SK-N-SH (cell line): ENCODE results near the gene LYL1. TPM values are rescaled to one million over a fixed set of nuclear protein-coding genes. Genes with fewer than 3 reads are reported as not detected.

ENCODE experiments used
- CTCF ChIA-PET: fragments of 300-600, 350-600 bp; formaldehyde crosslinking; extraction: SDS; loops from one replicate; lab custom pipeline; 2021; lab: Yijun Ruan, JAX
- POLR2A ChIA-PET: fragments of 350-600 bp; sonication (Branson Sonifier 250); formaldehyde crosslinking; extraction: SDS; loops from one replicate; lab custom pipeline; 2020; ENCODE audit warnings: antibody characterized with exemption, inconsistent platforms; lab: Yijun Ruan, JAX
- DNase-seq: peaks from one replicate; pipeline ENCODE4 v3.0.0; 2012
- H2AFZ ChIP-seq: fragments of 200-600 bp; sonication (generic); 2 replicates; pipeline ENCODE4 v1.8.1; 2016; ENCODE audit warnings: antibody characterized with exemption, mild to moderate bottlenecking, low read depth
- H3F3A ChIP-seq: fragments of 200-600 bp; sonication (generic); replicated peaks from 2 replicates; pipeline ENCODE3; 2016; ENCODE audit warnings: antibody characterized with exemption, mild to moderate bottlenecking; ENCODE audit not compliant: insufficient read depth
- H3K27ac ChIP-seq, 2 experiments: fragments of 200-500 bp in 1 of 2; fragments of 200-600 bp in 1 of 2; sonication (Bioruptor generic) in 1 of 2; sonication (generic), shearing (Covaris generic) in 1 of 2; 2 replicates each; pipeline versions ENCODE4 v1.5.1 to v1.6.1; 2014 to 2016; ENCODE audit warnings: low read depth in 2 of 2, inconsistent platforms in 1 of 2, low read length in 1 of 2, mild to moderate bottlenecking in 1 of 2, mixed read lengths in 1 of 2
- H3K27me3 ChIP-seq: fragments of 200-600 bp; sonication (generic), shearing (Covaris generic); 2 replicates; pipeline ENCODE4 v1.6.1; 2016; ENCODE audit warnings: mixed run types; ENCODE audit not compliant: insufficient read depth
- H3K36me3 ChIP-seq, 2 experiments: fragments of 200-500 bp in 1 of 2; fragments of 200-600 bp in 1 of 2; sonication (Bioruptor generic) in 1 of 2; sonication (generic) in 1 of 2; replicated peaks in 1 of 2; 2 replicates each; pipeline versions ENCODE3 to v1.5.1; 2014 to 2016; ENCODE audit warnings: low read length in 1 of 2, mild to moderate bottlenecking in 1 of 2; ENCODE audit not compliant: insufficient read depth in 2 of 2, control insufficient read depth in 1 of 2
- H3K4me1 ChIP-seq, 2 experiments: fragments of 200-500 bp in 1 of 2; fragments of 200-600 bp in 1 of 2; sonication (Bioruptor generic) in 1 of 2; sonication (generic), shearing (Covaris generic) in 1 of 2; 2 replicates each; pipeline versions ENCODE4 v1.5.1 to v1.6.1; 2014 to 2016; ENCODE audit warnings: low read depth in 1 of 2, low read length in 1 of 2, mixed run types in 1 of 2; ENCODE audit not compliant: insufficient read depth in 2 of 2, control insufficient read depth in 1 of 2
- H3K4me2 ChIP-seq: fragments of 200-600 bp; sonication (generic), shearing (Covaris generic); 2 replicates; pipeline ENCODE4 v1.6.1; 2017; ENCODE audit warnings: mixed run types
- H3K4me3 ChIP-seq, 2 experiments: fragments of 200-500 bp in 1 of 2; fragments of 200-600 bp in 1 of 2; sonication (Bioruptor generic) in 1 of 2; sonication (generic), shearing (Covaris generic) in 1 of 2; 2 replicates each; pipeline versions ENCODE4 v1.5.1 to v1.8.1; 2014 to 2016; ENCODE audit warnings: low read depth in 2 of 2, inconsistent platforms in 1 of 2, low read length in 1 of 2, mild to moderate bottlenecking in 1 of 2, mixed read lengths in 1 of 2, moderate library complexity in 1 of 2
- H3K79me2 ChIP-seq: fragments of 200-600 bp; sonication (generic); 2 replicates; pipeline ENCODE4 v1.8.1; 2017; ENCODE audit warnings: mild to moderate bottlenecking; ENCODE audit not compliant: insufficient read depth
- H3K9ac ChIP-seq: fragments of 200-600 bp; sonication (generic); 2 replicates; pipeline ENCODE4 v1.6.1; 2017; ENCODE audit warnings: mixed run types
- H3K9me2 ChIP-seq: fragments of 200-600 bp; sonication (generic); 2 replicates; pipeline ENCODE4 v1.6.1; 2017; ENCODE audit warnings: mixed run types
- H3K9me3 ChIP-seq: fragments of 200-600 bp; sonication (generic); 2 replicates; pipeline ENCODE4 v1.6.1; 2017; ENCODE audit warnings: mixed run types, mild to moderate bottlenecking, moderate library complexity
- H4K20me1 ChIP-seq: fragments of 200-600 bp; sonication (generic); 2 replicates; pipeline ENCODE4 v1.6.1; 2017; ENCODE audit warnings: mild to moderate bottlenecking, mixed run types; ENCODE audit not compliant: insufficient read depth
- CTCF ChIP-seq: fragments of 200-600 bp; sonication (generic); IDR thresholded peaks from 2 replicates; pipeline ENCODE4 v1.6.1; 2017; ENCODE audit warnings: antibody characterized with exemption, mild to moderate bottlenecking, moderate library complexity
- EP300 ChIP-seq, 2 experiments: IDR thresholded peaks; 2 replicates each; pipeline versions ENCODE4 v1.4.0 to v1.6.1; 2012; ENCODE audit warnings: borderline replicate concordance in 1 of 2, low read depth in 1 of 2, low read length in 1 of 2
- FOXJ3 ChIP-seq: sonication (generic); formaldehyde crosslinking; IDR thresholded peaks from 2 replicates; pipeline ENCODE4 v1.5.1; 2020; ENCODE audit warnings: mild to moderate bottlenecking, missing genetic modification reagents
- FOXM1 ChIP-seq: IDR thresholded peaks from 2 replicates; pipeline ENCODE4 v1.4.0; 2012; ENCODE audit warnings: low read depth, mild to moderate bottlenecking
- GATA2 ChIP-seq: sonication (generic); formaldehyde crosslinking; IDR thresholded peaks from 2 replicates; pipeline ENCODE4 v1.5.0; 2020; ENCODE audit warnings: mild to moderate bottlenecking, missing genetic modification reagents
- IRF3 ChIP-seq: fragments of 150-350 bp; IDR thresholded peaks from 2 replicates; pipeline ENCODE4 v1.6.1; 2016; ENCODE audit warnings: mild to moderate bottlenecking, low read depth, low read length
- JUND ChIP-seq: IDR thresholded peaks from 2 replicates; pipeline ENCODE4 v1.4.0; 2012
- MAX ChIP-seq: IDR thresholded peaks from 2 replicates; pipeline ENCODE4 v1.4.0; 2012; ENCODE audit warnings: low read depth
- MEF2A ChIP-seq: IDR thresholded peaks from 2 replicates; pipeline ENCODE4 v1.4.0; 2012; ENCODE audit warnings: low read depth, borderline replicate concordance
- MXI1 ChIP-seq: IDR thresholded peaks from 2 replicates; pipeline ENCODE4 v1.6.1; 2012; ENCODE audit warnings: mild to moderate bottlenecking, low read depth, low read length, improper control_type of control experiment
- NFIC ChIP-seq: IDR thresholded peaks from 2 replicates; pipeline ENCODE4 v1.4.0; 2012; ENCODE audit warnings: borderline replicate concordance
- RCOR1 ChIP-seq: fragments of 150-350 bp; IDR thresholded peaks from 2 replicates; pipeline ENCODE4 v1.6.1; 2017; ENCODE audit warnings: antibody characterized with exemption, low read length
- RFX5 ChIP-seq: IDR thresholded peaks from 2 replicates; pipeline ENCODE4 v1.6.1; 2012; ENCODE audit warnings: mild to moderate bottlenecking, improper control_type of control experiment, low read length
- RXRA ChIP-seq: IDR thresholded peaks from 2 replicates; pipeline ENCODE4 v1.4.0; 2012; ENCODE audit warnings: low read depth, mild to moderate bottlenecking, borderline replicate concordance
- SIN3A ChIP-seq: IDR thresholded peaks from 2 replicates; pipeline ENCODE4 v1.6.1; 2012; ENCODE audit warnings: low read depth, mild to moderate bottlenecking, low read length, moderate library complexity, borderline replicate concordance
- TCF12 ChIP-seq: IDR thresholded peaks from 2 replicates; pipeline ENCODE4 v1.4.0; 2012
- USF2 ChIP-seq: fragments of 150-350 bp; IDR thresholded peaks from 2 replicates; pipeline ENCODE4 v1.6.1; 2017; ENCODE audit warnings: antibody characterized with exemption, low read length, low read depth, borderline replicate concordance
- YY1 ChIP-seq: IDR thresholded peaks from 2 replicates; pipeline ENCODE4 v1.4.0; 2012; ENCODE audit warnings: low read depth, mild to moderate bottlenecking
- WGBS: methylation state at CpG from one replicate; pipeline ENCODE4 v1.1.6; 2017; ENCODE audit warnings: low lambda C conversion rate; 5-methylcytosine and 5-hydroxymethylcytosine counted together
- polyA plus RNA-seq, 3 experiments: library from polyadenylated mRNA; depleted of rRNA; stranded (reverse); fragments of >200 nt; gene quantifications; 2 replicates each; pipeline ENCODE4 v1.2.3, GENCODE V29; 2012

Gene LYL1
- polyA plus RNA-seq, 1 of the 3 experiments (the other 2 are of a cell fraction), result 2.2 TPM

GRCh38 chr19:13146763-13147563 lies 44.3 kb upstream of the LYL1 start:
- no peak overlapping the region for H3K4me2 ChIP-seq
- H3F3A ChIP-seq, result peaks cover 14% of the 10 kb centered on the region
- no peaks in the 10 kb centered on the region for H3K9me2 ChIP-seq
- ChIA-PET POLR2A (interaction anchor here (1.2 kb wide), 1 partner anchor 17 kb away, joined by 3 read pairs; no protein-coding TSS in a partner anchor), CTCF (interaction anchor here (0.6 to 1.2 kb wide), 3 partner anchors 53 to 310 kb away, joined by 3 to 5 read pairs (median 4); no protein-coding TSS in a partner anchor)
- TF ChIP-seq CTCF (no peak), IRF3 (no peak), MXI1 (peak; percentile 67; the same call in 1 of the 2 replicates), JUND (no peak), USF2 (no peak), YY1 (no peak), MAX (0 out of 2 replicates have a peak, but pooled peaks have one; percentile 59), NFIC (peak; percentile 38; the same call in 1 of the 2 replicates)
- peak; percentile 67 for DNase-seq
- no peak overlapping the region for H3K9ac ChIP-seq
- H3K27ac ChIP-seq, result no peak overlapping the region
- H3K4me3 ChIP-seq, result no peak overlapping the region
- H3K4me1 ChIP-seq, result peaks cover 0 to 4% of the 10 kb centered on the region in 2 experiments; a peak in 1 of 4 replicates
- 72% methylated on average over 14 of the region's 16 CpGs for WGBS
- no peaks in the 10 kb centered on the region for H3K9me3 ChIP-seq
- no peaks in the 10 kb centered on the region for H3K27me3 ChIP-seq
- no peak overlapping the region for H2AFZ ChIP-seq
- H3K36me3 ChIP-seq, result peaks cover 6 to 14% of the 10 kb centered on the region in 2 experiments
- no peaks in the 10 kb centered on the region for H4K20me1 ChIP-seq
- H3K79me2 ChIP-seq, result peaks cover 37% of the 10 kb centered on the region

GRCh38 chr19:13139633-13140311 lies 37.1 kb upstream of the LYL1 start:
- no peaks in the 10 kb centered on the region for H3K4me1 ChIP-seq
- ChIA-PET CTCF (no interaction called here), POLR2A (interaction anchor here (1.0 kb wide), 1 partner anchor 10 kb away, joined by 4 read pairs; the partner anchor contains the start of genes IER2 and STX10)
- H3K9me3 ChIP-seq, result no peaks in the 10 kb centered on the region
- H2AFZ ChIP-seq, result no peak overlapping the region
- no peak overlapping the region for H3K4me3 ChIP-seq
- WGBS, result 67% methylated on average over 4 of the region's 11 CpGs
- peaks cover 19 to 43% of the 10 kb centered on the region in 2 experiments for H3K36me3 ChIP-seq
- no peak for DNase-seq
- no peaks in the 10 kb centered on the region for H3K27me3 ChIP-seq
- TF ChIP-seq FOXM1 (no peak), RCOR1 (no peak), SIN3A (no peak), EP300 (IDR thresholded peaks at IDR 0.05; ENCODE audit: borderline replicate concordance in 1 of 2, low read depth in 1 of 2, low read length in 1 of 2) (no peak), FOXJ3 (CRISPR knock-in tag) (no peak), MEF2A (no peak), TCF12 (no peak), RFX5 (no peak), GATA2 (CRISPR knock-in tag) (no peak), JUND (no peak), RXRA (no peak)
- no peaks in the 10 kb centered on the region for H3K9me2 ChIP-seq
- H4K20me1 ChIP-seq, result 0 out of 2 replicates have a peak, but pooled peaks cover 4% of the 10 kb centered on the region
- H3K79me2 ChIP-seq, result peaks cover 14% of the 10 kb centered on the region; the same call in 1 of the 2 replicates
- no peak overlapping the region for H3K27ac ChIP-seq
- H3K9ac ChIP-seq, result no peak overlapping the region
- H3K4me2 ChIP-seq, result no peak overlapping the region
- peaks cover 14% of the 10 kb centered on the region for H3F3A ChIP-seq
